ENCODE data around the gene CAVIN2. TPM values are rescaled to one million over a fixed set of nuclear protein-coding genes. Genes with fewer than 3 reads are reported as not detected.

The CAVIN2 gene
- total and polyA plus RNA-seq, 7 donors = 1.4 to 201 (median 138) TPM

- no peak for DNase-seq
- no peaks in the 10 kb centered on the region for H3K9me3 ChIP-seq
- TF ChIP-seq EP300 (IDR thresholded peaks at IDR 0.05) = no peak
- no peak for TF ChIP-seq POLR2AphosphoS5 (IDR thresholded peaks at IDR 0.05)
- no peak for TF ChIP-seq POLR2A (IDR thresholded peaks at IDR 0.05)
- TF ChIP-seq CTCF (IDR thresholded peaks at IDR 0.05) = no peak
- H3K4me3 ChIP-seq = no peak overlapping the region
- H3K4me1 ChIP-seq = peaks cover 0 to 30% (median 18%) of the 10 kb centered on the region in 4 donors
- no peaks in the 10 kb centered on the region for H3K27me3 ChIP-seq
- no peak overlapping the region for H3K27ac ChIP-seq
- intact Hi-C loops (cut with DNase I) = no loop called here
- WGBS, 2 donors = 53 to 55% methylated on average over 2 of the region's 2 CpGs
- no peaks in the 10 kb centered on the region for H3K36me3 ChIP-seq
Measured at GRCh38 chr2:191857259-191857805, 10.4 kb upstream of the CAVIN2 start.

- WGBS, 2 donors = 93% methylated on average over 7 of the region's 7 CpGs
- H3K36me3 ChIP-seq = no peaks in the 10 kb centered on the region
Measured at GRCh38 chr2:191856111-191856876, 9.4 kb upstream of the CAVIN2 start.

GRCh38 chr2:191855382-191855781 lies 8.5 kb upstream of the CAVIN2 start:
- intact Hi-C loops (cut with DNase I) = no loop called here
- TF ChIP-seq CTCF (IDR thresholded peaks at IDR 0.05) = no peak
- TF ChIP-seq POLR2AphosphoS5 (IDR thresholded peaks at IDR 0.05) = no peak
- H3K4me3 ChIP-seq = no peak overlapping the region
- H3K9me3 ChIP-seq = no peaks in the 10 kb centered on the region
- no peaks in the 10 kb centered on the region for H3K36me3 ChIP-seq
- no peaks in the 10 kb centered on the region for H3K27me3 ChIP-seq
- peak overlapping the region in 1 of 4 donors; percentile 47 for H3K27ac ChIP-seq
- DNase-seq = no peak
- 86 to 87% methylated on average over 5 of the region's 5 CpGs for WGBS, 2 donors
- H3K4me1 ChIP-seq = peaks cover 0 to 29% (median 16%) of the 10 kb centered on the region in 4 donors

More at GRCh38 chr2:191856111-191856876, 9.4 kb upstream of the CAVIN2 start:
- Histone ChIP-seq H3K27ac (no peak overlapping the region), H3K9me3 (no peaks in the 10 kb centered on the region), H3K4me1 (peaks cover 0 to 29% (median 16%) of the 10 kb centered on the region in 4 donors), H3K4me3 (no peak overlapping the region), H3K27me3 (no peaks in the 10 kb centered on the region)
- no peak for TF ChIP-seq CTCF (IDR thresholded peaks at IDR 0.05)
- TF ChIP-seq POLR2A (IDR thresholded peaks at IDR 0.05) = no peak
- TF ChIP-seq EP300 (IDR thresholded peaks at IDR 0.05) = no peak
- no peak for TF ChIP-seq POLR2AphosphoS5 (IDR thresholded peaks at IDR 0.05)
- no peak for DNase-seq
- intact Hi-C loops (cut with DNase I) = no loop called here

- 79 to 80% methylated on average over 6 of the region's 6 CpGs for WGBS, 2 donors
- no peaks in the 10 kb centered on the region for H3K9me3 ChIP-seq
- DNase-seq = no peak
- peaks cover 0 to 29% (median 16%) of the 10 kb centered on the region in 4 donors for H3K4me1 ChIP-seq
- H3K36me3 ChIP-seq = no peaks in the 10 kb centered on the region
- H3K4me3 ChIP-seq = no peak overlapping the region
- intact Hi-C loops (cut with DNase I) = no loop called here
- TF ChIP-seq POLR2AphosphoS5 (IDR thresholded peaks at IDR 0.05) (no peak), POLR2A (IDR thresholded peaks at IDR 0.05) (no peak), CTCF (IDR thresholded peaks at IDR 0.05) (no peak), EP300 (IDR thresholded peaks at IDR 0.05) (no peak)
- no peaks in the 10 kb centered on the region for H3K27me3 ChIP-seq
- peak overlapping the region in 2 of 4 donors; percentile 8 to 47 for H3K27ac ChIP-seq
Measured at GRCh38 chr2:191854382-191855372, 7.8 kb upstream of the CAVIN2 start.
